Endothelial cell of umbilical vein (primary cell): Measurements from ENCODE around the gene GPS1. TPM values are rescaled to one million over a fixed set of nuclear protein-coding genes. Genes with fewer than 3 reads are reported as not detected.

Experiments
- BruUV-seq: library from RNA; stranded (reverse); fragments of 400-500 nt; replicated peaks from 2 replicates; lab custom pipeline; 2021; lab: Mats Ljungman, UMichigan
- CTCF ChIA-PET: fragments of 300-600, 350-600 bp; sonication (Branson Sonifier 250); formaldehyde crosslinking; loops from one replicate; lab custom pipeline; 2021; ENCODE audit warnings: antibody characterized with exemption, inconsistent platforms; lab: Charles Lee
- POLR2A ChIA-PET: fragments of 300-600, 350-600 bp; sonication (Branson Sonifier 250); formaldehyde crosslinking; loops from one replicate; lab custom pipeline; 2021; ENCODE audit warnings: antibody characterized with exemption, inconsistent platforms; lab: Charles Lee
- DNase-seq: peaks from one replicate; pipeline ENCODE4 v3.0.0-alpha.2; 2011; ENCODE audit warnings: low read depth, low spot score
- FAIRE-seq: peaks from 2 replicates; lab custom pipeline; 2011; peaks lifted over from hg19 to GRCh38; lab: Jason Lieb, UNC
- H2AFZ ChIP-seq: 2 replicates; pipeline ENCODE4 v1.6.0; 2012; ENCODE audit warnings: low read depth, low read length, control low read depth, inconsistent platforms
- H3K27ac ChIP-seq: 2 replicates; pipeline ENCODE4 v1.5.1; 2011; ENCODE audit warnings: low read depth, mild to moderate bottlenecking, control low read depth, low read length, moderate library complexity; ENCODE audit not compliant: insufficient read depth
- H3K27me3 ChIP-seq, 2 experiments: 2 replicates each; pipeline versions ENCODE4 v1.6.0 to v1.6.1; 2011; ENCODE audit warnings: low read length in 2 of 2, mixed read lengths in 1 of 2; ENCODE audit not compliant: control insufficient read depth in 2 of 2, insufficient read depth in 2 of 2
- H3K36me3 ChIP-seq, 2 experiments: 2 replicates in 1 of 2; 3 replicates in 1 of 2; pipeline ENCODE4 v1.5.1; 2011; ENCODE audit warnings: low read length in 2 of 2, mild to moderate bottlenecking in 1 of 2, moderate library complexity in 1 of 2; ENCODE audit not compliant: control insufficient read depth in 2 of 2, insufficient read depth in 2 of 2; ENCODE audit errors: extremely low read depth in 1 of 2
- H3K4me1 ChIP-seq: 3 replicates; pipeline ENCODE4 v1.5.1; 2011; ENCODE audit warnings: mild to moderate bottlenecking, low read length; ENCODE audit not compliant: control insufficient read depth, insufficient read depth; ENCODE audit errors: extremely low read depth
- H3K4me2 ChIP-seq: 2 replicates; pipeline ENCODE4 v1.6.1; 2011; ENCODE audit warnings: low read length, control low read depth, mixed read lengths; ENCODE audit not compliant: insufficient read depth
- H3K4me3 ChIP-seq, 3 experiments: fragments of 200-600 bp in 1 of 3; sonication (generic), shearing (Covaris generic) in 1 of 3; replicated peaks in 1 of 3; 2 replicates each; pipeline ENCODE4 v1.5.1; 2011 to 2016; ENCODE audit warnings: control low read depth in 3 of 3, low read length in 3 of 3, mild to moderate bottlenecking in 2 of 3, inconsistent platforms in 1 of 3, low read depth in 1 of 3, moderate library complexity in 1 of 3; ENCODE audit not compliant: insufficient read depth in 1 of 3
- H3K79me2 ChIP-seq: 2 replicates; pipeline ENCODE4 v1.6.0; 2012; ENCODE audit warnings: low read length, inconsistent platforms; ENCODE audit not compliant: control insufficient read depth, insufficient read depth
- H3K9ac ChIP-seq: replicated peaks from 2 replicates; pipeline ENCODE3; 2011; ENCODE audit warnings: low read length, control low read depth; ENCODE audit not compliant: insufficient read depth; ENCODE audit errors: extremely low read depth
- H3K9me1 ChIP-seq: replicated peaks from 3 replicates; pipeline ENCODE4 v1.6.0; 2011; ENCODE audit warnings: mild to moderate bottlenecking, low read length; ENCODE audit not compliant: control insufficient read depth, insufficient read depth; ENCODE audit errors: extremely low read depth
- H3K9me3 ChIP-seq: replicated peaks from 2 replicates; pipeline ENCODE4 v1.5.1; 2012; ENCODE audit warnings: low read length, inconsistent platforms; ENCODE audit not compliant: control insufficient read depth, insufficient read depth
- H4K20me1 ChIP-seq: replicated peaks from 2 replicates; pipeline ENCODE3; 2011; ENCODE audit warnings: mild to moderate bottlenecking, low read length; ENCODE audit not compliant: control insufficient read depth, insufficient read depth; ENCODE audit errors: extremely low read depth
- CTCF ChIP-seq, 2 donors: IDR thresholded peaks; 1 replicate in 1 of 2; 2 replicates in 1 of 2; pipeline ENCODE4 v1.5.1; 2011; ENCODE audit warnings: low read length in 2 of 2, mild to moderate bottlenecking in 2 of 2, moderate library complexity in 2 of 2, control low read depth in 1 of 2, inconsistent platforms in 1 of 2, low read depth in 1 of 2; ENCODE audit not compliant: insufficient read depth in 1 of 2; ENCODE audit errors: extremely low read depth in 1 of 2
- EZH2 ChIP-seq: IDR thresholded peaks from 2 replicates; pipeline ENCODE4 v1.6.1; 2012; ENCODE audit warnings: borderline replicate concordance, low read depth, mild to moderate bottlenecking, moderate library complexity, low read length, inconsistent platforms; ENCODE audit not compliant: severe bottlenecking
- FOS ChIP-seq: IDR thresholded peaks from 2 replicates; pipeline ENCODE4 v1.6.1; 2011; ENCODE audit warnings: mild to moderate bottlenecking, low read length, moderate library complexity, borderline replicate concordance; ENCODE audit not compliant: insufficient read depth
- GATA2 ChIP-seq: IDR thresholded peaks from 2 replicates; pipeline ENCODE4 v1.7.0; 2011; ENCODE audit warnings: low read depth, mild to moderate bottlenecking, moderate library complexity, mixed read lengths, low read length; ENCODE audit not compliant: insufficient read length, insufficient read depth
- JUN ChIP-seq: IDR thresholded peaks from 2 replicates; pipeline ENCODE4 v1.6.1; 2011; ENCODE audit warnings: borderline replicate concordance, low read depth; ENCODE audit not compliant: insufficient read length, insufficient read depth
- MYC ChIP-seq: IDR thresholded peaks from one replicate; pipeline ENCODE4 v1.6.1; 2011; ENCODE audit warnings: mild to moderate bottlenecking, low read depth, low read length
- POLR2A ChIP-seq: IDR thresholded peaks from 2 replicates; pipeline ENCODE4 v1.6.1; 2012; ENCODE audit warnings: low read depth, mild to moderate bottlenecking, control low read depth, low read length
- POLR2AphosphoS5 ChIP-seq: IDR thresholded peaks from 2 replicates; pipeline ENCODE4 v1.6.1; 2012; ENCODE audit warnings: low read depth, mild to moderate bottlenecking, control low read depth, low read length, moderate library complexity; ENCODE audit not compliant: insufficient read depth
- dilution Hi-C: fragments of 300-500 bp; cut with MboI; formaldehyde crosslinking; loops from one replicate; pipeline ENCODE4 v1.15.0; 2019; ENCODE audit warnings: low sequenced_read_pairs; ENCODE audit not compliant: extremely low pct_ligation_motif_present
- intact Hi-C: fragments of 100-400 bp; cut with micrococcal nuclease; formaldehyde crosslinking; loops from one replicate; pipeline ENCODE4 v1.10.0; 2022
- polyA plus RNA-seq, 4 experiments: library from polyadenylated mRNA; depleted of rRNA in 3 of 4; stranded (reverse) in 3 of 4; unstranded in 1 of 4; fragments of >200 nt; gene quantifications; 2 replicates each; pipeline versions ENCODE4 v1.2.1 to v1.2.3, GENCODE V29; 2011 to 2012; ENCODE audit warnings: missing spikeins in 1 of 4
- total RNA-seq: library from RNA; stranded (reverse); gene quantifications from 2 replicates; pipeline ENCODE4 v1.2.3, GENCODE V29; 2021
- TF ChIP-seq, protein P1 (sequence below): IDR thresholded peaks from 2 replicates; pipeline ENCODE4 v1.6.1; 2011; ENCODE audit not compliant: insufficient read depth, insufficient read length

Gene GPS1
- total and polyA plus RNA-seq, 2 donors (not counting 3 experiments of a cell fraction or from before 2014, with no cell fraction given), result 116 to 178 TPM

GRCh38 chr17:82058230-82058854 is 6.6 kb downstream of the GPS1 start:
- Histone ChIP-seq H3K9ac (no peak overlapping the region), H3K4me2 (no peak overlapping the region), H3K4me3 (no peak overlapping the region), H3K27ac (no peak overlapping the region), H3K36me3 (peaks cover 12 to 60% of the 10 kb centered on the region in 2 experiments), H3K27me3 (no peaks in the 10 kb centered on the region), H3K9me1 (no peaks in the 10 kb centered on the region), H3K79me2 (no peaks in the 10 kb centered on the region), H3K4me1 (no peaks in the 10 kb centered on the region), H4K20me1 (no peaks in the 10 kb centered on the region), H2AFZ (no peak overlapping the region), H3K9me3 (no peaks in the 10 kb centered on the region)
- BruUV-seq, result no TSS peak
- intact Hi-C loops, result no loop called here
- dilution Hi-C loops, result no loop called here
- ChIA-PET POLR2A (no interaction called here), CTCF (interaction anchor here (1.0 kb wide), 1 partner anchor 28 kb away, joined by 4 read pairs; no protein-coding TSS in a partner anchor)
- DNase-seq (no peak), FAIRE-seq (no peak)
- TF ChIP-seq EZH2 (no peak), POLR2AphosphoS5 (no peak), JUN (no peak), POLR2A (no peak), GATA2 (no peak), FOS (no peak), CTCF (IDR thresholded peaks at IDR 0.05; ENCODE audit: extremely low read depth in 1 of 2, insufficient read depth in 1 of 2, low read depth in 1 of 2, low read length in 2 of 2) (no peak), MYC (no peak)
- TF ChIP-seq, protein P1, sequence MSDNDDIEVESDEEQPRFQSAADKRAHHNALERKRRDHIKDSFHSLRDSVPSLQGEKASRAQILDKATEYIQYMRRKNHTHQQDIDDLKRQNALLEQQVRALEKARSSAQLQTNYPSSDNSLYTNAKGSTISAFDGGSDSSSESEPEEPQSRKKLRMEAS, result no peak
